Smooth muscle cell of trachea (primary cell): ENCODE results near the gene GOLGA8B. TPM values are rescaled to one million over a fixed set of nuclear protein-coding genes. Genes with fewer than 3 reads are reported as not detected.

Source experiments
- total RNA-seq: library from RNA; depleted of rRNA; stranded (reverse); fragments of >200 nt; gene quantifications from 2 replicates; pipeline ENCODE4 v1.2.1, GENCODE V29; 2014

The GOLGA8B gene, protein sequence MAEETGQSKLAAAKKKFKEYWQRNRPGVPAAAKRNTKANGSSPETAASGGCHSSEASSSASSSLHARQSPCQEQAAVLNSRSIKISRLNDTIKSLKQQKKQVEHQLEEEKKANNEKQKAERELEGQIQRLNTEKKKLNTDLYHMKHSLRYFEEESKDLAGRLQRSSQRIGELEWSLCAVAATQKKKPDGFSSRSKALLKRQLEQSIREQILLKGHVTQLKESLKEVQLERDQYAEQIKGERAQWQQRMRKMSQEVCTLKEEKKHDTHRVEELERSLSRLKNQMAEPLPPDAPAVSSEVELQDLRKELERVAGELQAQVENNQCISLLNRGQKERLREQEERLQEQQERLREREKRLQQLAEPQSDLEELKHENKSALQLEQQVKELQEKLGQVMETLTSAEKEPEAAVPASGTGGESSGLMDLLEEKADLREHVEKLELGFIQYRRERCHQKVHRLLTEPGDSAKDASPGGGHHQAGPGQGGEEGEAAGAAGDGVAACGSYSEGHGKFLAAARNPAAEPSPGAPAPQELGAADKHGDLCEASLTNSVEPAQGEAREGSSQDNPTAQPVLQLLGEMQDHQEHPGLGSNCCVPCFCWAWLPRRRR
- 12.6 and 15.9 TPM in 2 replicates for total RNA-seq

DNA sequence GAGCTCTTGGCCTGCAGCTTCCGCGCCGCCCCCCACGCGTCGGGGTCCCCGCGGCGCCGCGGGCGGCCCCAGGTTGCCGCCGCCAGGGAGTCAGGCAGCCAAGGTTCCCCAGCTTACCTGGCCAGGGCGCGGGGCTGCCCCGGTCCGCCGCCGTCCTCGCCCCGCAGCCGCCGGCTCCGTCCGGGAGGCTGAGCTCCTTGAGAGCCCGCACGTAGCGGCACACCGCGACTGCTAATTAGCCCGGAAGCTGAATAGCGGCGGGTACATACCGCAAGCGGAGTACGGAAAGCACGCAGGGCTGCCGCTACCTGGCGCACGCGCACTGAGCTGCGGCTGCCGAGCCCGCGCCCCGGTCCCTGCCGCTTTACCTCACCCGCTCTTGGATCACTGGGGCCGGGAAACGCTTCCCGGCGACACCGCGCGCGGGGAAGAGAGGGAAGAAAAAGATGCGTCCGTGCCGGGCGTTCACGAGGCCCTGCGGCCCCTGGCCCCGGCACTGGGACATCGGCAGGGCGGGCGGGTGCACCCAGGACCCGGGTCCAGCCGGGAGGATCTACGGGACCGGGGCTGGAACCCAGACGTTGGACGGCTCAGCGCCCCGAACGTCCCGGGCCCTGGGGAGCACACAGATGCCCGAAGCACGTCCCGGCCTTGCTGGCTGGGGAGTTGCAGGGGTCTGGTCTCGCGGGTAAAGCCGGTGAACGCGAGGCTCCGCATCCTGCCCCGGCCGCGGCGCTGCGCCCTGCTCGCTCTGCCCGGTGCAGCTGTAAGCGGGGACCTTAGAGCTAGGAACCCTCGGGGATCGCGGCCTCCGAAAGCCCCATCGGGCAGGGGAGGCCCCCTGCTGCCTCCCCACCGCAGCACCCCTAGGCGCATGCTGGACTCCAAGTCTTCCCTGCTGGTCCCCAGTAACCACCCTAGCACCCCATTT, at the start of gene GOLGA8B:
Gene GOLGA8B (minus strand): TSS at position 253 of the 931 bp plus-strand sequence. CDS start 47,739 bp downstream, outside the sequence.

Other genes with a start within 250 kb of the GOLGA8B start
- gene SLC12A6, start 245.9 kb downstream of the GOLGA8B start, total RNA-seq: 25.3 and 28.4 TPM in 2 replicates
- 143 and 257 TPM in 2 replicates for gene NOP10, start 240.5 kb downstream of the GOLGA8B start, total RNA-seq
- under 0.01 TPM in 1 of 2 replicates, not detected in the other for gene NUTM1, start 240.3 kb downstream of the GOLGA8B start, total RNA-seq
- 10.6 and 12.8 TPM in 2 replicates for gene LPCAT4, start 216.5 kb downstream of the GOLGA8B start, total RNA-seq
- gene GOLGA8A, start 145.8 kb downstream of the GOLGA8B start, total RNA-seq: 6.6 and 12.7 TPM in 2 replicates
- gene GJD2, start 171.3 kb upstream of the GOLGA8B start, total RNA-seq: not detected in 2 replicates
- gene ACTC1, start 211.9 kb upstream of the GOLGA8B start, total RNA-seq: not detected in 2 replicates